K562 (cell line): ENCODE measurements around the gene ANKMY2. TPM values are rescaled to one million over a fixed set of nuclear protein-coding genes. Genes with fewer than 3 reads are reported as not detected.

Experiments
- CGGBP1 ChIP-seq: fragments of 250-450 bp; sonication (Bioruptor Pico); IDR thresholded peaks from 2 replicates; pipeline ENCODE4 v1.9.0; 2021; ENCODE audit warnings: mild to moderate bottlenecking
- DACH1 ChIP-seq: fragments of 450-650 bp; IDR thresholded peaks from 2 replicates; pipeline ENCODE4 v1.6.1; 2018; ENCODE audit not compliant: partially characterized antibody
- DNMT1 ChIP-seq: fragments of 450-650 bp; IDR thresholded peaks from 2 replicates; pipeline ENCODE4 v1.6.1; 2016; ENCODE audit warnings: antibody characterized with exemption, mild to moderate bottlenecking
- E2F6 ChIP-seq, 2 experiments: IDR thresholded peaks; 2 replicates each; pipeline ENCODE4 v1.6.1; 2011; ENCODE audit warnings: borderline replicate concordance in 1 of 2, control low read depth in 1 of 2, low read depth in 1 of 2, low read length in 1 of 2, mild to moderate bottlenecking in 1 of 2, mixed read lengths in 1 of 2, moderate library complexity in 1 of 2; ENCODE audit not compliant: insufficient read depth in 1 of 2, insufficient read length in 1 of 2, poor library complexity in 1 of 2, severe bottlenecking in 1 of 2; ENCODE audit errors: extremely low read depth in 1 of 2
- HBP1 ChIP-seq: fragments of 450-650 bp; formaldehyde crosslinking; IDR thresholded peaks from 2 replicates; pipeline ENCODE4 v1.4.0; 2022; ENCODE audit warnings: missing genetic modification characterization
- HDAC8 ChIP-seq: fragments of 450-650 bp; IDR thresholded peaks from 2 replicates; pipeline ENCODE4 v1.6.1; 2016; ENCODE audit warnings: mild to moderate bottlenecking, missing genetic modification characterization, moderate library complexity, missing compliant biosample characterization
- HNRNPK ChIP-seq: fragments of 200-400 bp; formaldehyde crosslinking; IDR thresholded peaks from one replicate; pipeline ENCODE4 v1.6.1; 2018; ENCODE audit warnings: mild to moderate bottlenecking, low read depth, low read length; ENCODE audit not compliant: poor library complexity, severe bottlenecking
- HNRNPL ChIP-seq: fragments of 200-400 bp; formaldehyde crosslinking; IDR thresholded peaks from 2 replicates; pipeline ENCODE4 v1.6.1; 2017; ENCODE audit warnings: low read depth, mild to moderate bottlenecking, low read length
- HNRNPLL ChIP-seq: fragments of 200-400 bp; formaldehyde crosslinking; IDR thresholded peaks from 2 replicates; pipeline ENCODE4 v1.6.1; 2017; ENCODE audit warnings: low read length, low read depth, mild to moderate bottlenecking; ENCODE audit not compliant: poor library complexity, severe bottlenecking
- IRF2 ChIP-seq: sonication (generic); formaldehyde crosslinking; IDR thresholded peaks from 2 replicates; pipeline ENCODE4 v1.8.1; 2022; ENCODE audit warnings: mild to moderate bottlenecking, missing genetic modification reagents
- MAFG ChIP-seq: fragments of 450-650 bp; conservative IDR thresholded peaks from 2 replicates; pipeline ENCODE4 v1.6.1; 2016; ENCODE audit warnings: missing genetic modification characterization, missing compliant biosample characterization
- MCM5 ChIP-seq: fragments of 450-650 bp; IDR thresholded peaks from 2 replicates; pipeline ENCODE4 v1.6.1; 2016; ENCODE audit warnings: low read depth
- MTA1 ChIP-seq: fragments of 450-650 bp; IDR thresholded peaks from 2 replicates; pipeline ENCODE4 v1.6.1; 2017; ENCODE audit warnings: borderline replicate concordance
- NFATC3 ChIP-seq: fragments of 450-650 bp; IDR thresholded peaks from 2 replicates; pipeline ENCODE4 v1.6.1; 2017; ENCODE audit warnings: mild to moderate bottlenecking
- OTX1 ChIP-seq: fragments of 450-650 bp; formaldehyde crosslinking; IDR thresholded peaks from 2 replicates; pipeline ENCODE4 v1.4.0; 2022; ENCODE audit warnings: mild to moderate bottlenecking
- PATZ1 ChIP-seq: fragments of 250-450 bp; sonication (Bioruptor Pico); IDR thresholded peaks from 2 replicates; pipeline ENCODE4 v1.5.0; 2020; ENCODE audit warnings: mild to moderate bottlenecking, borderline replicate concordance
- RNF2 ChIP-seq: sonication (generic); IDR thresholded peaks from 2 replicates; pipeline ENCODE4 v1.6.1; 2016
- SPI1 ChIP-seq: IDR thresholded peaks from 2 replicates; pipeline ENCODE4 v1.6.1; 2011; ENCODE audit warnings: low read depth, low read length, control low read depth, borderline replicate concordance
- TBP ChIP-seq: optimal IDR thresholded peaks from 2 replicates; pipeline ENCODE3; 2011; ENCODE audit warnings: low read depth, low read length, improper control_type of control experiment
- TRIM24 ChIP-seq, 2 experiments: fragments of 450-650 bp; IDR thresholded peaks; 2 replicates each; pipeline ENCODE4 v1.6.1; 2016
- ZNF253 ChIP-seq: fragments of 250-450 bp; sonication (Bioruptor Pico); conservative IDR thresholded peaks from 2 replicates; pipeline ENCODE4 v1.6.1; 2021; ENCODE audit warnings: mild to moderate bottlenecking
- ZNF444 ChIP-seq: fragments of 250-450 bp; sonication (Bioruptor Pico); IDR thresholded peaks from 2 replicates; pipeline ENCODE4 v1.4.0; 2020; ENCODE audit warnings: mild to moderate bottlenecking, moderate library complexity
- ZNF512 ChIP-seq: IDR thresholded peaks from 2 replicates; pipeline ENCODE4 v1.6.1; 2016; ENCODE audit warnings: missing genetic modification characterization, missing compliant biosample characterization
- ZNF696 ChIP-seq: fragments of 250-450 bp; sonication (Bioruptor Pico); conservative IDR thresholded peaks from 2 replicates; pipeline ENCODE4 v1.4.0; 2020; ENCODE audit warnings: mild to moderate bottlenecking, moderate library complexity
- polyA plus RNA-seq, 8 experiments: library from polyadenylated mRNA; depleted of rRNA in 4 of 8; stranded (reverse) in 5 of 8; unstranded in 3 of 8; fragments of >200 nt; fragmentation: Nextera tagmentation in 2 of 8; fragmentation: Illumina TruSeq in 1 of 8; extraction: Ambion mirVana in 2 of 8; extraction: Trizol in 1 of 8; gene quantifications; 2 replicates each; pipeline versions ENCODE4 v1.2.1 to v1.2.3, GENCODE V29; 2011 to 2014; ENCODE audit warnings: inconsistent platforms in 1 of 8, missing spikeins in 1 of 8
- total RNA-seq, 7 experiments: library from RNA; depleted of rRNA in 6 of 7; stranded (reverse); fragments of >200 nt in 6 of 7; fragmentation: Illumina TruSeq in 2 of 7; extraction: Trizol in 2 of 7; gene quantifications; 2 replicates each; pipeline versions ENCODE4 v1.2.1 to v1.2.3, GENCODE V29; 2011 to 2021; ENCODE audit warnings: low replicate concordance in 1 of 7

ANKMY2 gene
- total and polyA plus RNA-seq, 9 of the 15 experiments (the other 6 are each of a cell fraction or from before 2014, with no cell fraction given): 38.9 to 71.5 (median 48.8) TPM

GRCh38 chr7:16657656-16658279 lies 12.2 kb upstream of the ANKMY2 start (continued):
- TF ChIP-seq MAFG (peak; percentile 39), ZNF253 (no peak), E2F6 (IDR thresholded peaks at IDR 0.05; ENCODE audit: borderline replicate concordance in 1 of 2, extremely low read depth in 1 of 2, insufficient read depth in 1 of 2, insufficient read length in 1 of 2, low read depth in 1 of 2, low read length in 1 of 2, poor library complexity in 1 of 2, severe bottlenecking in 1 of 2) (no peak), HBP1 (CRISPR knock-in tag) (no peak), CGGBP1 (no peak), RNF2 (peak; percentile 84), HNRNPLL (no peak), DACH1 (no peak), DNMT1 (no peak), ZNF696 (CRISPR knock-in tag) (no peak), MCM5 (no peak), NFATC3 (no peak; the same call in 1 of the 2 replicates), ZNF512 (tag) (no peak), HNRNPL (no peak), MTA1 (peak; percentile 46), OTX1 (CRISPR knock-in tag) (no peak), HDAC8 (tag) (no peak), SPI1 (no peak), IRF2 (CRISPR knock-in tag) (no peak), TRIM24 (IDR thresholded peaks at IDR 0.05) (peak; percentile 75 to 85), HNRNPK (no peak), ZNF444 (CRISPR knock-in tag) (no peak), TBP (no peak), PATZ1 (CRISPR knock-in tag) (no peak)
